ENCODE measurements around the gene RDH11.

GRCh38 chr14:67738740-67739504 is 43.4 kb upstream of the RDH11 start:
- TF ChIP-seq ZBTB7A (IDR thresholded peaks at IDR 0.05; ENCODE audit: low read depth) (no peak), FOXM1 (IDR thresholded peaks at IDR 0.05; ENCODE audit: borderline replicate concordance, low read depth) (no peak), EP300 (IDR thresholded peaks at IDR 0.05; ENCODE audit: borderline replicate concordance) (no peak), CEBPB (IDR thresholded peaks at IDR 0.05) (no peak), EGR1 (IDR thresholded peaks at IDR 0.05) (no peak), TAF1 (IDR thresholded peaks at IDR 0.05; ENCODE audit: low read depth) (no peak), YY1 (IDR thresholded peaks at IDR 0.05; ENCODE audit: low read depth) (no peak), MAX (IDR thresholded peaks at IDR 0.05) (no peak), RAD21 (IDR thresholded peaks at IDR 0.05; ENCODE audit: low read depth) (no peak), NFIC (IDR thresholded peaks at IDR 0.05) (no peak)
- TF ChIP-seq, protein P1, sequence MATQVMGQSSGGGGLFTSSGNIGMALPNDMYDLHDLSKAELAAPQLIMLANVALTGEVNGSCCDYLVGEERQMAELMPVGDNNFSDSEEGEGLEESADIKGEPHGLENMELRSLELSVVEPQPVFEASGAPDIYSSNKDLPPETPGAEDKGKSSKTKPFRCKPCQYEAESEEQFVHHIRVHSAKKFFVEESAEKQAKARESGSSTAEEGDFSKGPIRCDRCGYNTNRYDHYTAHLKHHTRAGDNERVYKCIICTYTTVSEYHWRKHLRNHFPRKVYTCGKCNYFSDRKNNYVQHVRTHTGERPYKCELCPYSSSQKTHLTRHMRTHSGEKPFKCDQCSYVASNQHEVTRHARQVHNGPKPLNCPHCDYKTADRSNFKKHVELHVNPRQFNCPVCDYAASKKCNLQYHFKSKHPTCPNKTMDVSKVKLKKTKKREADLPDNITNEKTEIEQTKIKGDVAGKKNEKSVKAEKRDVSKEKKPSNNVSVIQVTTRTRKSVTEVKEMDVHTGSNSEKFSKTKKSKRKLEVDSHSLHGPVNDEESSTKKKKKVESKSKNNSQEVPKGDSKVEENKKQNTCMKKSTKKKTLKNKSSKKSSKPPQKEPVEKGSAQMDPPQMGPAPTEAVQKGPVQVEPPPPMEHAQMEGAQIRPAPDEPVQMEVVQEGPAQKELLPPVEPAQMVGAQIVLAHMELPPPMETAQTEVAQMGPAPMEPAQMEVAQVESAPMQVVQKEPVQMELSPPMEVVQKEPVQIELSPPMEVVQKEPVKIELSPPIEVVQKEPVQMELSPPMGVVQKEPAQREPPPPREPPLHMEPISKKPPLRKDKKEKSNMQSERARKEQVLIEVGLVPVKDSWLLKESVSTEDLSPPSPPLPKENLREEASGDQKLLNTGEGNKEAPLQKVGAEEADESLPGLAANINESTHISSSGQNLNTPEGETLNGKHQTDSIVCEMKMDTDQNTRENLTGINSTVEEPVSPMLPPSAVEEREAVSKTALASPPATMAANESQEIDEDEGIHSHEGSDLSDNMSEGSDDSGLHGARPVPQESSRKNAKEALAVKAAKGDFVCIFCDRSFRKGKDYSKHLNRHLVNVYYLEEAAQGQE (IDR thresholded peaks at IDR 0.05; ENCODE audit: low read depth), result no peak

Measured in Ishikawa (cell line).